Naive B cell (primary cell): ENCODE data around the gene ENPP7. TPM values are rescaled to one million over a fixed set of nuclear protein-coding genes. Genes with fewer than 3 reads are reported as not detected.
A peak's percentile ranks its signal among the peaks of the same experiment; 100 is the strongest.
"Not testable (repeated sequence)": the region's sequence is repeated elsewhere in the genome, so short reads cannot be mapped to it uniquely, and the experiment has no call there.

Experiments used
- ATAC-seq, 2 donors: fragments of 150-1000 bp; cut with Tn5 transposase; 2 replicates each; pipeline ENCODE4 v1.10.0; 2021; ENCODE audit warnings: low read depth in 2 of 2, mild to moderate bottlenecking in 2 of 2, moderate library complexity in 2 of 2
- DNase-seq: peaks from one replicate; pipeline ENCODE4 v3.0.0; 2022
- H3K27ac Mint-ChIP-seq, 6 donors: one replicate each; pipeline ENCODE4 v1.8.0; 2020 to 2022; ENCODE audit warnings: mild to moderate bottlenecking in 6 of 6, mixed read lengths in 6 of 6, moderate library complexity in 5 of 6, inconsistent platforms in 2 of 6
- H3K27me3 Mint-ChIP-seq, 3 donors: one replicate each; pipeline ENCODE4 v1.8.0; 2021 to 2022; ENCODE audit warnings: mixed read lengths in 3 of 3, mild to moderate bottlenecking in 1 of 3
- H3K36me3 Mint-ChIP-seq, 2 donors: one replicate each; pipeline ENCODE4 v1.8.0; 2020 to 2022; ENCODE audit warnings: mixed read lengths in 2 of 2, inconsistent platforms in 1 of 2, mild to moderate bottlenecking in 1 of 2
- H3K4me1 Mint-ChIP-seq, 3 donors: one replicate each; pipeline ENCODE4 v1.8.0; 2020 to 2022; ENCODE audit warnings: mixed read lengths in 3 of 3, inconsistent platforms in 1 of 3, mild to moderate bottlenecking in 1 of 3, moderate library complexity in 1 of 3
- H3K4me3 Mint-ChIP-seq, 8 donors: one replicate each; pipeline ENCODE4 v1.8.0; 2020 to 2022; ENCODE audit warnings: mild to moderate bottlenecking in 8 of 8, mixed read lengths in 8 of 8, moderate library complexity in 8 of 8, inconsistent platforms in 2 of 8
- H3K9me3 Mint-ChIP-seq, 7 donors: one replicate each; pipeline ENCODE4 v1.8.0; 2020 to 2022; ENCODE audit warnings: mixed read lengths in 7 of 7, mild to moderate bottlenecking in 5 of 7, inconsistent platforms in 2 of 7, moderate library complexity in 1 of 7
- polyA plus RNA-seq, 6 donors: library from polyadenylated mRNA; unstranded; fragments of 300-500 nt; fragmentation: Illumina TruSeq; gene quantifications; one replicate each; pipeline ENCODE4 v1.2.3, GENCODE V29; 2021; ENCODE audit warnings: low read depth in 6 of 6

ENPP7 gene
- polyA plus RNA-seq, 6 donors from 2014 or later, result 0.13 to 0.32 (median 0.19) TPM; not detected in 3

GRCh38 chr17:79750650-79751545 is 20.2 kb downstream of the ENPP7 start:
- DNase-seq (no peak), ATAC-seq (no peak)
- Mint-ChIP-seq H3K27ac (no peak overlapping the region), H3K36me3 (no peaks in the 10 kb centered on the region), H3K9me3 (peaks cover 0 to 1% (median 0%) of the 10 kb centered on the region in 7 donors), H3K4me1 (peaks cover 6 to 21% (median 13%) of the 10 kb centered on the region in 3 donors), H3K4me3 (no peak overlapping the region), H3K27me3 (peaks cover 35 to 55% (median 41%) of the 10 kb centered on the region in 3 donors)

GRCh38 chr17:79752175-79752574 is 21.4 kb downstream of the ENPP7 start:
- peaks cover 30 to 54% (median 33%) of the 10 kb centered on the region in 3 donors for H3K27me3 Mint-ChIP-seq
- no peak overlapping the region for H3K4me3 Mint-ChIP-seq
- no peak overlapping the region for H3K27ac Mint-ChIP-seq
- peaks cover 0 to 1% (median 0%) of the 10 kb centered on the region in 7 donors for H3K9me3 Mint-ChIP-seq
- ATAC-seq, result peak; percentile 61 to 69
- H3K4me1 Mint-ChIP-seq, result peaks cover 6 to 11% (median 9%) of the 10 kb centered on the region in 3 donors
- no peak for DNase-seq
- no peaks in the 10 kb centered on the region for H3K36me3 Mint-ChIP-seq

- DNase-seq (no peak), ATAC-seq (no peak)
- H3K27me3 Mint-ChIP-seq, result peaks cover 26 to 61% (median 40%) of the 10 kb centered on the region in 3 donors
- H3K4me3 Mint-ChIP-seq, result no peak overlapping the region
- H3K4me1 Mint-ChIP-seq, result peaks cover 0 to 6% (median 0%) of the 10 kb centered on the region in 3 donors
- H3K27ac Mint-ChIP-seq, result peak overlapping the region in 2 of 6 donors; percentile 10 to 51
- H3K36me3 Mint-ChIP-seq, result no peaks in the 10 kb centered on the region
- no peaks in the 10 kb centered on the region for H3K9me3 Mint-ChIP-seq
Observed at GRCh38 chr17:79754370-79754769, 23.6 kb downstream of the ENPP7 start.

- not testable (repeated sequence) for H3K4me3 Mint-ChIP-seq, H3K36me3 Mint-ChIP-seq, ATAC-seq, DNase-seq, H3K4me1 Mint-ChIP-seq, H3K9me3 Mint-ChIP-seq
- Mint-ChIP-seq H3K27me3 (peaks cover 26 to 58% (median 36%) of the 10 kb centered on the region in 3 donors), H3K27ac (peak overlapping the region in 2 of 6 donors; percentile 10 to 51)
Observed at GRCh38 chr17:79754903-79755302, 24.2 kb downstream of the ENPP7 start.

- Mint-ChIP-seq H3K36me3 (no peaks in the 10 kb centered on the region), H3K4me3 (no peak overlapping the region), H3K9me3 (no peaks in the 10 kb centered on the region), H3K4me1 (peaks cover 0 to 6% (median 0%) of the 10 kb centered on the region in 3 donors), H3K27me3 (peaks cover 25 to 62% (median 36%) of the 10 kb centered on the region in 3 donors), H3K27ac (no peak overlapping the region)
- DNase-seq, result no peak
- no peak for ATAC-seq
Observed at GRCh38 chr17:79755591-79755990, 24.8 kb downstream of the ENPP7 start.

- no peak for DNase-seq
- peaks cover 16 to 54% (median 21%) of the 10 kb centered on the region in 3 donors for H3K27me3 Mint-ChIP-seq
- peaks cover 0 to 2% (median 0%) of the 10 kb centered on the region in 3 donors for H3K4me1 Mint-ChIP-seq
- no peaks in the 10 kb centered on the region for H3K9me3 Mint-ChIP-seq
- H3K36me3 Mint-ChIP-seq, result no peaks in the 10 kb centered on the region
- no peak for ATAC-seq
- no peak overlapping the region for H3K4me3 Mint-ChIP-seq
- H3K27ac Mint-ChIP-seq, result no peak overlapping the region
Observed at GRCh38 chr17:79757140-79757745, 26.5 kb downstream of the ENPP7 start.

GRCh38 chr17:79758271-79758670 is 27.5 kb downstream of the ENPP7 start:
- H3K9me3 Mint-ChIP-seq, result no peaks in the 10 kb centered on the region
- no peak overlapping the region for H3K27ac Mint-ChIP-seq
- H3K4me3 Mint-ChIP-seq, result no peak overlapping the region
- no peak for DNase-seq
- H3K4me1 Mint-ChIP-seq, result no peaks in the 10 kb centered on the region
- no peaks in the 10 kb centered on the region for H3K36me3 Mint-ChIP-seq
- no peak for ATAC-seq
- H3K27me3 Mint-ChIP-seq, result peaks cover 18 to 53% (median 24%) of the 10 kb centered on the region in 3 donors

GRCh38 chr17:79760197-79760906 is 29.6 kb downstream of the ENPP7 start:
- ATAC-seq, result no peak
- Mint-ChIP-seq H3K36me3 (no peaks in the 10 kb centered on the region), H3K27me3 (peaks cover 18 to 43% (median 22%) of the 10 kb centered on the region in 3 donors), H3K4me1 (no peaks in the 10 kb centered on the region), H3K9me3 (no peaks in the 10 kb centered on the region), H3K4me3 (no peak overlapping the region), H3K27ac (no peak overlapping the region)
- DNase-seq, result no peak

- Mint-ChIP-seq H3K4me1 (no peaks in the 10 kb centered on the region), H3K4me3 (no peak overlapping the region)
- DNase-seq, result no peak
Observed at GRCh38 chr17:79761894-79762589, 31.3 kb downstream of the ENPP7 start.

GRCh38 chr17:79765708-79766107 is 35.0 kb downstream of the ENPP7 start:
- Mint-ChIP-seq H3K4me1 (no peaks in the 10 kb centered on the region), H3K4me3 (no peak overlapping the region), H3K9me3 (peaks cover 0 to 6% (median 0%) of the 10 kb centered on the region in 7 donors), H3K27me3 (peaks cover 23 to 45% (median 33%) of the 10 kb centered on the region in 3 donors), H3K27ac (no peak overlapping the region), H3K36me3 (peaks cover 0 to 9% of the 10 kb centered on the region in 2 donors)
- DNase-seq (no peak), ATAC-seq (no peak)

More at GRCh38 chr17:79761894-79762589, 31.3 kb downstream of the ENPP7 start:
- Mint-ChIP-seq H3K36me3 (no peaks in the 10 kb centered on the region), H3K27ac (no peak overlapping the region), H3K9me3 (no peaks in the 10 kb centered on the region), H3K27me3 (peaks cover 14 to 38% (median 22%) of the 10 kb centered on the region in 3 donors)
- ATAC-seq, result no peak

- Mint-ChIP-seq H3K27ac (peak overlapping the region in 1 of 6 donors; percentile 76), H3K4me3 (no peak overlapping the region), H3K36me3 (peaks cover 0 to 9% of the 10 kb centered on the region in 2 donors), H3K27me3 (peaks cover 23 to 74% (median 51%) of the 10 kb centered on the region in 3 donors), H3K4me1 (no peaks in the 10 kb centered on the region), H3K9me3 (peaks cover 0 to 6% (median 0%) of the 10 kb centered on the region in 7 donors)
- no peak for DNase-seq
- no peak for ATAC-seq
Observed at GRCh38 chr17:79769570-79770506, 39.1 kb downstream of the ENPP7 start.

GRCh38 chr17:79771276-79771675 is 40.5 kb downstream of the ENPP7 start:
- Mint-ChIP-seq H3K36me3 (peaks cover 0 to 9% of the 10 kb centered on the region in 2 donors), H3K27ac (no peak overlapping the region), H3K27me3 (peaks cover 30 to 81% (median 63%) of the 10 kb centered on the region in 3 donors), H3K9me3 (peaks cover 0 to 6% (median 0%) of the 10 kb centered on the region in 7 donors), H3K4me1 (no peaks in the 10 kb centered on the region), H3K4me3 (no peak overlapping the region)
- ATAC-seq, result no peak
- no peak for DNase-seq
